ENCODE results near the gene IL6R. TPM values are rescaled to one million over a fixed set of nuclear protein-coding genes. Genes with fewer than 3 reads are reported as not detected.

IL6R gene
- total RNA-seq, 2 experiments from 2014 or later = 4.6 to 6.3 TPM

- ATAC-seq (ENCODE audit: low read depth) = no peak
- no peak overlapping the region for H3K27ac Mint-ChIP-seq
Measured at GRCh38 chr1:154398678-154399077, 6.5 kb upstream of the IL6R start.

DNA sequence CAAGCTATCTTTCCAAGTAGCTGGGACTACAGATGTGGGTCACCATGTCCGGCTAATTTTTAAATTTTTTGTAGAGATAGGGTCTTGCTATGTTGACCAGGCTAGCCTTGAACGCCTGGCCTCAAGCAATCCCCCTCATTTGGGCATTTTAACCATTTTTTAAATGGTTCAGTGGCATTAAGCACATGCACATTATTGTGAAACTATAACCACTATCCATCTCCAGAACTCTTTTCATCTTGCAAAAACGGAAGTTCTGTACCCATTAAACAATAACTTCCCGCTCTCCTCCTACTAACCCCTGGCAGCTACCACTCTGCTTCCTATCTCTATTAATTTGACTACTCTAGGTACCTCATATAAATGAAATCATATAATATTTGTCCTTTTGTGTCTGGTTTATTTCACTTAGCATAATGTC, 4.8 kb upstream of the IL6R start:
- Mint-ChIP-seq H3K27ac (no peak overlapping the region), H3K4me3 (no peak overlapping the region), H3K9me3 (peaks cover 5% of the 10 kb centered on the region), H3K4me1 (peaks cover 26% of the 10 kb centered on the region), H3K27me3 (peaks cover 10% of the 10 kb centered on the region), H3K36me3 (no peaks in the 10 kb centered on the region)
- POLR2A ChIA-PET = no interaction called here
- DNase-seq (no peak), ATAC-seq (ENCODE audit: low read depth) (no peak)

More at GRCh38 chr1:154398678-154399077, 6.5 kb upstream of the IL6R start:
- H3K4me1 Mint-ChIP-seq = peaks cover 15% of the 10 kb centered on the region
- POLR2A ChIA-PET = no interaction called here
- peaks cover 7% of the 10 kb centered on the region for H3K9me3 Mint-ChIP-seq
- H3K27me3 Mint-ChIP-seq = peaks cover 6% of the 10 kb centered on the region
- peaks cover 3% of the 10 kb centered on the region for H3K36me3 Mint-ChIP-seq
- no peak for DNase-seq
- no peak overlapping the region for H3K4me3 Mint-ChIP-seq

DNA sequence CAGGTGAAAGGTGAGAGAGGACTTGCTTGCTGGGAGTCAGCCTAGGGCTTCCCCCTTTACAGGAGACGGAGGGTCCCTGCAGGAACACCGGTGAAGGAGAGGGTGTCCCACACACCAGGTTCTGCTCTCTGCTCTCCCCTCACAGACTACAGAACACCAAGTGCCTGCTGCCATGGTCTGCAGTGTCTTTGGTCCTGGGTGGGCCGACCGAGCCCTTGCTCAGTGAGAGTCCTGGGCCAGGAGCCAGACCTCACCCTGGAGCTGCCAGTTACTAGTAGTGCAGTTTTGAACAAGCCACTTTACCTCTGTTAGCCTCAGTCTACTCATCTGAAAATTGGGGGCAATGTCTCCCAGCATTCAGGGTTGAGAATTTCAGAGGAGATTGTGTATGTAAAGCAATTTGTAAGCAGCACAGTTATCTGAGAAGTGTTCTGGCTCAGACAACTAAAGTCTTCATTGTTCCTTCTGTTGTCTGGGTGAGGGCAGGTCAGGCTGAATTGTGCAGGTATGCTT, 2.7 kb upstream of the IL6R start:
- Mint-ChIP-seq H3K4me1 (peaks cover 43% of the 10 kb centered on the region), H3K27me3 (peaks cover 24% of the 10 kb centered on the region), H3K9me3 (no peaks in the 10 kb centered on the region), H3K27ac (no peak overlapping the region), H3K4me3 (peak overlapping the region; percentile 57), H3K36me3 (no peaks in the 10 kb centered on the region)
- DNase-seq (no peak), ATAC-seq (ENCODE audit: low read depth) (no peak)
- POLR2A ChIA-PET = interaction anchor here (0.5 to 2.0 kb wide), 2 partner anchors 16 to 86 kb away, joined by 4 to 11 read pairs; no protein-coding TSS in a partner anchor

GRCh38 chr1:154403261-154403943, 1.7 kb upstream of the IL6R start:
- Mint-ChIP-seq H3K9me3 (no peaks in the 10 kb centered on the region), H3K4me3 (peak overlapping the region; percentile 57), H3K36me3 (no peaks in the 10 kb centered on the region), H3K27ac (no peak overlapping the region), H3K27me3 (peaks cover 24% of the 10 kb centered on the region), H3K4me1 (peaks cover 49% of the 10 kb centered on the region)
- peak; percentile 50 for DNase-seq
- ATAC-seq (ENCODE audit: low read depth) = peak; percentile 42
- POLR2A ChIA-PET = interaction anchor here (1.0 to 2.0 kb wide), 3 partner anchors 17 to 224 kb away, joined by 7 to 11 read pairs (median 8); no protein-coding TSS in a partner anchor

- no peaks in the 10 kb centered on the region for H3K36me3 Mint-ChIP-seq
- no peak for ATAC-seq (ENCODE audit: low read depth)
- DNase-seq = no peak
- H3K27ac Mint-ChIP-seq = no peak overlapping the region
- H3K27me3 Mint-ChIP-seq = peaks cover 24% of the 10 kb centered on the region
- peak overlapping the region; percentile 57 for H3K4me3 Mint-ChIP-seq
- peaks cover 50% of the 10 kb centered on the region for H3K4me1 Mint-ChIP-seq
- POLR2A ChIA-PET = interaction anchor here (1.0 to 2.0 kb wide), 3 partner anchors 16 to 223 kb away, joined by 7 to 11 read pairs (median 8); no protein-coding TSS in a partner anchor
- no peaks in the 10 kb centered on the region for H3K9me3 Mint-ChIP-seq
Measured at GRCh38 chr1:154403983-154404382, 1.2 kb upstream of the IL6R start.

GRCh38 chr1:154404511-154404931, 622 bp upstream of the IL6R start:
- Mint-ChIP-seq H3K9me3 (no peaks in the 10 kb centered on the region), H3K27me3 (peaks cover 24% of the 10 kb centered on the region), H3K4me1 (peaks cover 54% of the 10 kb centered on the region), H3K27ac (no peak overlapping the region), H3K36me3 (no peaks in the 10 kb centered on the region), H3K4me3 (peak overlapping the region; percentile 65)
- DNase-seq (no peak), ATAC-seq (ENCODE audit: low read depth) (no peak)
- POLR2A ChIA-PET = interaction anchor here (1.0 to 2.0 kb wide), 2 partner anchors 18 to 223 kb away, joined by 7 to 11 read pairs; no protein-coding TSS in a partner anchor

GRCh38 chr1:154405747-154406571, 816 bp downstream of the IL6R start:
- POLR2A ChIA-PET = interaction anchor here (0.6 kb wide), 2 partner anchors 31 to 49 kb away, joined by 3 read pairs; no protein-coding TSS in a partner anchor
- Mint-ChIP-seq H3K27ac (peak overlapping the region; percentile 36), H3K4me1 (peaks cover 60% of the 10 kb centered on the region)

DNA sequence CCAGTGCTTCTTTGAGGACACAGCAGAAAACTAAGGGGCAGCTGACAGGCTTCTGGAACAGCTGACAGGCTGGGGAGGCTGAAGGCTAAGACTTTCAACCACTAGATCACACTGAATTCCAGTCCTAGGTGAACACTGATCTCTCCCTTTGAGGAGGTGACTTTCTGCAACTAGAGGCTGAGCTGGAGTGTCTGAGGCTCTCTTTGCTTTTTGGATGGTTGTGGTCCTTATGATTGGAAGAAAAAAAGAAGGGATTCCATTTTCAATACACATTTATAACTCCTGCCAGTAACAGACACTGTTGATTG, 1.4 kb downstream of the IL6R start:
- Mint-ChIP-seq H3K27ac (peak overlapping the region; percentile 11), H3K4me3 (peak overlapping the region; percentile 71), H3K4me1 (peaks cover 61% of the 10 kb centered on the region), H3K36me3 (no peaks in the 10 kb centered on the region), H3K27me3 (peaks cover 24% of the 10 kb centered on the region), H3K9me3 (no peaks in the 10 kb centered on the region)
- ATAC-seq (ENCODE audit: low read depth) (no peak), DNase-seq (no peak)
- POLR2A ChIA-PET = interaction anchor here (0.6 to 1.5 kb wide), 2 partner anchors 30 to 32 kb away, joined by 3 read pairs; no protein-coding TSS in a partner anchor

More at GRCh38 chr1:154405747-154406571, 816 bp downstream of the IL6R start:
- no peaks in the 10 kb centered on the region for H3K36me3 Mint-ChIP-seq
- ATAC-seq (ENCODE audit: low read depth) = peak; percentile 3
- H3K9me3 Mint-ChIP-seq = no peaks in the 10 kb centered on the region
- peak; percentile 54 for DNase-seq
- H3K27me3 Mint-ChIP-seq = peaks cover 22% of the 10 kb centered on the region
- H3K4me3 Mint-ChIP-seq = peak overlapping the region; percentile 71

GRCh38 chr1:154406886-154407197, 1.7 kb downstream of the IL6R start:
- no peaks in the 10 kb centered on the region for H3K9me3 Mint-ChIP-seq
- H3K27me3 Mint-ChIP-seq = peaks cover 24% of the 10 kb centered on the region
- peak overlapping the region; percentile 71 for H3K4me3 Mint-ChIP-seq
- H3K4me1 Mint-ChIP-seq = peaks cover 61% of the 10 kb centered on the region
- no peaks in the 10 kb centered on the region for H3K36me3 Mint-ChIP-seq
- peak overlapping the region; percentile 11 for H3K27ac Mint-ChIP-seq
- POLR2A ChIA-PET = interaction anchor here (1.5 kb wide), 1 partner anchor 32 kb away, joined by 3 read pairs; no protein-coding TSS in a partner anchor
- DNase-seq = no peak
- ATAC-seq (ENCODE audit: low read depth) = no peak

DNA sequence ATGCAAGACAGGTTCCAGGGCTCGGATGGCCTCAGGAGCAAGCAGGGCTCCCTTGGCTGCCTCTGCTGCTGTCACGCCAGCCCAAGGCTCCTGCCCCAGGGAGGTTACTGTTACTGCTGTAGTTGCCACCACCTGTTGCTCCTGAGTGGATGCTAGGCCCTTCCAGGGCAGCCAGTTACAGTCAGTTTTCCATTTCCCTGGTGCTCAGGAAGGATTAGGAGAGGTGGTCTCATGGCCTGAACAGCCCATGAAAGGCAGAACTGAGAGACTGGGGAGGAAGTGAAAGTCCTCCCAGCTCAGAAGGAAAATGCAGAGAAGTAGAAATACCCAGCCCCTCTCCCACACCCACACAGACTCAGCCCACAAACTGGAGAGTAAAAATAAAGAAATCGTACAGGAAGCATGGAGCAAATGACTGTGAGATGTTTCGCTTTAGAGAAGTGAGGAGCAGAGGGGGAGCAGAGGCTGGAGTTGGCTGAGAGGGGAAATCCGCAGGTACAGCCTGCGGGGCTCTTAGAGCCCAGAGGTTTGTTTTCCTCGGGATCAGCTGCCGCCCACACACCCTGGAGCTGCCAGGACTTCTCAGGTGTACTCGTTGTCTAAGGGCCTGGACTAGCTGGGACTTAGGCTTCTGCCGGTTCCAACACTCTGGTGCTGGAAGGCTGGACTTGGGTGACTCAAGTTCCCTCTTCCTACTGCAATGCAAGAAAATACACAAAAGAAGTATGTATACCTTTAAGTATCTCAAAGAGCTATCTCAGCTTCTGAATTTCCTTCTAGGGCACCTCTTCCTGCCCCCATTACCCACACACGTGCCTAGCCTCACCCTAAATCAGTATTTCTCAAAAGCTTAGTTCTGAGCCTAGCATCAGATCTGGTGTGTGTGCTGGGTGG, 2.3 kb downstream of the IL6R start:
- no peak for DNase-seq
- no peaks in the 10 kb centered on the region for H3K36me3 Mint-ChIP-seq
- H3K27ac Mint-ChIP-seq = no peak overlapping the region
- POLR2A ChIA-PET = interaction anchor here (1.1 to 1.5 kb wide), 3 partner anchors 10 to 31 kb away, joined by 3 to 5 read pairs (median 5); no protein-coding TSS in a partner anchor
- peaks cover 57% of the 10 kb centered on the region for H3K4me1 Mint-ChIP-seq
- no peak for ATAC-seq (ENCODE audit: low read depth)
- H3K9me3 Mint-ChIP-seq = no peaks in the 10 kb centered on the region
- peak overlapping the region; percentile 71 for H3K4me3 Mint-ChIP-seq
- peaks cover 24% of the 10 kb centered on the region for H3K27me3 Mint-ChIP-seq

- Mint-ChIP-seq H3K27me3 (peaks cover 20% of the 10 kb centered on the region), H3K4me1 (peaks cover 51% of the 10 kb centered on the region), H3K27ac (no peak overlapping the region), H3K4me3 (peak overlapping the region; percentile 39), H3K36me3 (no peaks in the 10 kb centered on the region), H3K9me3 (no peaks in the 10 kb centered on the region)
- DNase-seq = no peak
- ATAC-seq (ENCODE audit: low read depth) = no peak
- POLR2A ChIA-PET = interaction anchor here (1.1 to 1.5 kb wide), 3 partner anchors 9 to 30 kb away, joined by 3 to 5 read pairs (median 5); no protein-coding TSS in a partner anchor
Measured at GRCh38 chr1:154408174-154408777, 3.1 kb downstream of the IL6R start.

DNA sequence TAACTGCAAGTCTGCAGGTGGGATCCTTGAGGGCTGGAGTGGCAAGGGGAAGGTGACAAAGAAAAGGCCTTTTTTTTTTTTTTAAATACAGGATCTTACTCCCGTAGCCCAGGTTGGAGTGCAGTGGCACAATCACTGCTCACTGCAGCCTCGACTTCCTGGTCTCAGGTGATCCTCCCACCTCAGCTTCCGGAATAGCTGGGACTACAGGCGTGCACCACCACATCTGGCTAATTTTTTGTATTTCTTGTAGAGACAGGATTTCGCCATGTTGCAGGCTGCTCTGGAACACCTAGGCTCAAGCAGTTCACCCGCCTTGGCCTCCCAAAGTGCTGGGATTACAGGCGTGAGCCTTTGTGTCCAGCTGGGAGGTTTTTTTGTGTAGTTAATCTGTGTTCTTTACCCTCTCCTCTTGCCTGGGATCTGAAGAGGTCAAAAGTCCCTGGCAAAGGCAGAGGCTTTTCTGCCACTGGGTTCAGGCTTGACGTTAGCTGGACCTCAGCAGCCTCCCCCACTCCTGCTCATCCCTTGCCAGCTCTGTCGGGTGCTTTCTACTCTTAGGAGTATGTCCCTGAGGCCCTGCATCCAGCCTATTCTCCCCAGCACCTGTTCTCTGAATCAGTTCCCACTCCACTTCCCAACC, 5.2 kb downstream of the IL6R start:
- Mint-ChIP-seq H3K27me3 (peaks cover 18% of the 10 kb centered on the region), H3K4me1 (peaks cover 37% of the 10 kb centered on the region), H3K36me3 (no peaks in the 10 kb centered on the region), H3K9me3 (no peaks in the 10 kb centered on the region), H3K27ac (no peak overlapping the region), H3K4me3 (no peak overlapping the region)
- ATAC-seq (ENCODE audit: low read depth) (no peak), DNase-seq (no peak)
- POLR2A ChIA-PET = no interaction called here

All from activated naive CD8-positive, alpha-beta T cell treated with anti-CD3 and anti-CD28 coated beads, Interleukin-2, amount 10 ng/mL, durations not matched to agents 7 days and 5 days (primary cell).